WERI-Rb-1 (cell line): Measurements from ENCODE around the gene CSK.

Experiments
- DNase-seq: peaks from one replicate; pipeline ENCODE4 v3.0.0-alpha.2; 2020
- H3K27ac ChIP-seq: fragments of 250-450 bp; sonication (Bioruptor Pico); 2 replicates; pipeline ENCODE4 v1.5.1; 2020; ENCODE audit warnings: mild to moderate bottlenecking, moderate library complexity
- H3K27me3 ChIP-seq: fragments of 250-450 bp; sonication (Bioruptor Pico); 2 replicates; pipeline ENCODE4 v1.5.1; 2021; ENCODE audit warnings: mild to moderate bottlenecking, low read depth, moderate library complexity; ENCODE audit not compliant: insufficient read depth, severe bottlenecking
- H3K36me3 ChIP-seq: fragments of 250-450 bp; sonication (Bioruptor Pico); 2 replicates; pipeline ENCODE4 v1.5.1; 2020; ENCODE audit warnings: mild to moderate bottlenecking, moderate library complexity
- H3K4me3 ChIP-seq: 2 replicates; pipeline ENCODE4 v1.5.1; 2011; ENCODE audit warnings: low read depth, mild to moderate bottlenecking, control low read depth, low read length
- H3K9me3 ChIP-seq: fragments of 250-450 bp; sonication (Bioruptor Pico); 2 replicates; pipeline ENCODE4 v1.5.1; 2021; ENCODE audit warnings: mild to moderate bottlenecking, moderate library complexity; ENCODE audit not compliant: severe bottlenecking
- TF ChIP-seq, protein P1 (sequence below): IDR thresholded peaks from 2 replicates; pipeline ENCODE4 v1.5.1; 2011; ENCODE audit warnings: low read depth, mild to moderate bottlenecking, control low read depth, inconsistent platforms, low read length

The CSK gene

DNA sequence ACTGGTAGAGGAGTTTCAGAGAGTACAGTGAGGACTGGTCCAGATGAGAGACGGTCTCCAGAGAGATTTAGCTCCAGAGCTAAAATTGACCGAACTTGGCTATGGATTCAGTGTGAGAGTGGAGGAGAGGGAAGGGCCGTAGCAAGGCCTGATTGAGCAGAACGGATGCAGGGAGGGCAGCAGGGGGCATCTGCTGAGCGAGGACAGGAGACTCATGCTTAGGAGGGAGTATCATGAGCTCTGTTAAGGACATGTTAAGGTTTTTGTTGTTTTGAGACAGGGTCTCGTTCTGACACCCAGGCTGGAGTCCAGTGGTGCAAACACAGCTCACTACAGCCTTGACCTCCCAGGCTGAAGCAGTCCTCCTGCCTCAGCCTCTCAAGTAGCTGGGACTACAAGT lies 23.1 kb downstream of the CSK start:
- Histone ChIP-seq H3K27ac (no peak overlapping the region), H3K9me3 (no peaks in the 10 kb centered on the region), H3K27me3 (no peaks in the 10 kb centered on the region), H3K36me3 (peaks cover 45% of the 10 kb centered on the region), H3K4me3 (no peak overlapping the region)
- DNase-seq: no peak
- TF ChIP-seq, protein P1, sequence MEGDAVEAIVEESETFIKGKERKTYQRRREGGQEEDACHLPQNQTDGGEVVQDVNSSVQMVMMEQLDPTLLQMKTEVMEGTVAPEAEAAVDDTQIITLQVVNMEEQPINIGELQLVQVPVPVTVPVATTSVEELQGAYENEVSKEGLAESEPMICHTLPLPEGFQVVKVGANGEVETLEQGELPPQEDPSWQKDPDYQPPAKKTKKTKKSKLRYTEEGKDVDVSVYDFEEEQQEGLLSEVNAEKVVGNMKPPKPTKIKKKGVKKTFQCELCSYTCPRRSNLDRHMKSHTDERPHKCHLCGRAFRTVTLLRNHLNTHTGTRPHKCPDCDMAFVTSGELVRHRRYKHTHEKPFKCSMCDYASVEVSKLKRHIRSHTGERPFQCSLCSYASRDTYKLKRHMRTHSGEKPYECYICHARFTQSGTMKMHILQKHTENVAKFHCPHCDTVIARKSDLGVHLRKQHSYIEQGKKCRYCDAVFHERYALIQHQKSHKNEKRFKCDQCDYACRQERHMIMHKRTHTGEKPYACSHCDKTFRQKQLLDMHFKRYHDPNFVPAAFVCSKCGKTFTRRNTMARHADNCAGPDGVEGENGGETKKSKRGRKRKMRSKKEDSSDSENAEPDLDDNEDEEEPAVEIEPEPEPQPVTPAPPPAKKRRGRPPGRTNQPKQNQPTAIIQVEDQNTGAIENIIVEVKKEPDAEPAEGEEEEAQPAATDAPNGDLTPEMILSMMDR: no peak

DNA sequence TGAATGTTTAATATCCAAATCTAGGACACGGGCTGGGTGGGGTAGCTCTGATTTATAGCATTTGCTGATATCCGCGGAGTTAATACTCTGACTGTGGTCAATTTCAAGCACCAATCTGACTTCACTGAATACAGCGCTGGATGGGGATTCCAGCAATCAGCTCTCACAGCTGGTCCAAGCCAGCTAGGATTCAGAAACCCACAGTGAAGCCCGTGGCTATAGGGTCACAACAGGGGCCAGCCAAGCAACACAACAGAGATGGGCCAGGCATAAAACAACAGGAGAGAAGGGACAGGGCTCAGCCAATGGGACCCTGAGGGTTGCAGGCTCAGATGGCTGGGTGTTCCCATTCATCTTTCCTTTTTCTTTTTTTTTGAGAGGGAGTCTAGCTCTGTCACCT lies 25.4 kb downstream of the CSK start:
- no peaks in the 10 kb centered on the region for H3K9me3 ChIP-seq
- H3K27ac ChIP-seq: no peak overlapping the region
- H3K4me3 ChIP-seq: no peak overlapping the region
- DNase-seq: no peak
- H3K27me3 ChIP-seq: no peaks in the 10 kb centered on the region
- peaks cover 23% of the 10 kb centered on the region for H3K36me3 ChIP-seq
- TF ChIP-seq, protein P1: no peak

DNA sequence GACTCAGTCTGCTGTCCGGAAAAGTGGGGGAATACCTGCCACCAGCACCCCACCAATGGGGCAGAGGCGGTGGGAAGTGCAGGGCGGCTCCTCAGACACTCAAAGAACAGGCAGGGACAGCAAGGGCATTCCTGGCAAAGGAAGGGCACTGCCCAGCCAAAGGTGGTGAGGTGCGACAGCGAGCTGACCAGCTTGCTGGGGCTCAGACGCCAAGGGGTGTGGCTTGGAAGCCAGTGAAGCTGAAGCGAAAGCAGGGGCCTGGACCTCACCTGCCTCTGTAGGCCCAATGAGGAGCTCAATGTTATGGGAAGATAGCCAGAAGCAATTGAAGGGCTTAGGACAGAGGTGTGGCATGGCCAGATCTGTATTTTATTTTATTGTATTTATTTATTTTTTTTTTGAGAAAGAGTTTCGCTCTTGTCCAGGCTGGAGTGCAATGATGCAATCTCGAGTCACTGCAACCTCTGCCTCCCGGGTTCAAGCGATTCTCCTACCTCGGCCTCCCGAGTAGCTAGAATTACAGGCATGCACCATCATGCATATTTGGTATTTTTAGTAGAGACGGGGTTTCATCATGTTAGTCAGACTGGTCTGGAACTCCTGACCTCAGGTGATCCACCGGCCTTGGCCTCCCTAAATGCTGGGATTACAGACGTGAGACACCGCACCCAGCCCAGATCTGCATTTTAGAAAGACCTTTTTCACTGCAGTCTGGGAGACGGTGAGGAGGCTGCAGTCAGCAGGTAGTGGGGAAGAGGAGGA lies 26.4 kb downstream of the CSK start:
- Histone ChIP-seq H3K27ac (no peak overlapping the region), H3K27me3 (no peaks in the 10 kb centered on the region), H3K9me3 (no peaks in the 10 kb centered on the region), H3K4me3 (no peak overlapping the region), H3K36me3 (peaks cover 13% of the 10 kb centered on the region)
- TF ChIP-seq, protein P1: no peak
- no peak for DNase-seq

DNA sequence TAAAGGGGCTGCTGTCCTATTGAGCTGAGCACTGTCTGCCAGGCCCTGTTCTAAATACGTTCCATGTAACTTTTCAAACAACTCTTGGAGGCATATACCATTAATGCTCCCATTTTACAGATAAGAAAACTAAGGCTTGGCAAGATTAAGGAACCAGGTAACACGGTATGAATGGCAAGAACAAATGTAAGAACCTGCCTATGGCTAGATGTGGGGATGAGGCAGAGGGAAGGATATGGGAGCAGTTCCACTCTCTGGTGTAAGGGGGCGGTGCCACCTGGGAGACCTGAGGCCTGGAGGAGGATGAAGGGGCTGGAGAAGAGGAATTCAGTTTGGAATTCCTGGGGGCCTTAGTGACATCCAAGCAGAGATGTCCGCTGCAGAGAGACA lies 27.0 kb downstream of the CSK start:
- peaks cover 7% of the 10 kb centered on the region for H3K36me3 ChIP-seq
- no peaks in the 10 kb centered on the region for H3K27me3 ChIP-seq
- TF ChIP-seq, protein P1: peak; percentile 50; the same call in 1 of the 2 replicates
- H3K4me3 ChIP-seq: no peak overlapping the region
- H3K27ac ChIP-seq: peak overlapping the region; percentile 42; the same call in 1 of the 2 replicates
- no peaks in the 10 kb centered on the region for H3K9me3 ChIP-seq
- DNase-seq: no peak

DNA sequence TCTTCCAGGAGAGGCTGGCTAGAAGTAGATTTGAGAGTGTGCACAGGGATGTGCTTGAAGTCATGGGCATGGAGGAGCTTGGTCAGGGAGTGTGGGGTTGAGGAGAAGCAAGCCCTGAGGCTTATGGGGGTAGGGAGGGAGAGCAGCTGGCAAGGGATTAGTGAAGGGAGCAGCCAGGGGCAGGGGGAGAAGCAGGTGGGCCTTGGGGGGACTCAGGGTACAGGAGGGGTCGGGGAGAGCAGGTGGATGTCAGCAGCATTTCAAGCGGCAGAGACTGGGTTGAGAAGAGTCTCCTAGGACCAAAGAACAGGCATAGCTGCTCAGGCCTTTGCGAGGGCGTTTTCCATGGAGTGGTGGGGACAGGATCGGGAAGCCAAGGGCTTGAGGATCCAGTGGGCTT lies 27.4 kb downstream of the CSK start:
- Histone ChIP-seq H3K27me3 (no peaks in the 10 kb centered on the region), H3K4me3 (no peak overlapping the region), H3K36me3 (peaks cover 3% of the 10 kb centered on the region), H3K9me3 (no peaks in the 10 kb centered on the region), H3K27ac (peak overlapping the region; percentile 42; the same call in 1 of the 2 replicates)
- peak; percentile 69 for DNase-seq
- TF ChIP-seq, protein P1: no peak

DNA sequence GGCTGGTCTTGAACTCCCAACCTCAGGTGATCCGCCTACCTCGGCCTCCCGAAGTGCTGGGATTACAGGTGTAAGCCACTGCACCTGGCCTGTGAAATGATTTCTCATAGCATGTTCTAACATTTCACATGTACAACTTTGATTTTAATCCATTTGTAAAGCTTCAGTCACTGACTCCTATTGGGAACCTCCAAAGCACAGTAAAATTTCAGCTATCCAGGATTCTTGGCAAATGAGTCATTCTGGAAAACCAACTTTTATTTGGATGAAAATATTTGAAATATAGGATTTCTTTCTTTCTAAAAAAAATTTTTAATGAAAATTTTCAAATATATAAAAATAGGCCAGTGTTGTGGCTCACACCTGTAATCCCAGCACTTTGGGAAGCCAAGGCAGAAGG lies 28.1 kb downstream of the CSK start:
- H3K9me3 ChIP-seq: no peaks in the 10 kb centered on the region
- H3K27me3 ChIP-seq: no peaks in the 10 kb centered on the region
- no peak overlapping the region for H3K27ac ChIP-seq
- H3K4me3 ChIP-seq: no peak overlapping the region
- no peaks in the 10 kb centered on the region for H3K36me3 ChIP-seq
- TF ChIP-seq, protein P1: no peak
- DNase-seq: no peak
